Inflammatory macrophage (primary cell): Measurements from ENCODE around the gene TACC2.

Source experiments
- DNase-seq, 2 donors: peaks; one replicate each; pipeline ENCODE4 v3.0.0-alpha.2; 2020 to 2022

The TACC2 gene

DNA sequence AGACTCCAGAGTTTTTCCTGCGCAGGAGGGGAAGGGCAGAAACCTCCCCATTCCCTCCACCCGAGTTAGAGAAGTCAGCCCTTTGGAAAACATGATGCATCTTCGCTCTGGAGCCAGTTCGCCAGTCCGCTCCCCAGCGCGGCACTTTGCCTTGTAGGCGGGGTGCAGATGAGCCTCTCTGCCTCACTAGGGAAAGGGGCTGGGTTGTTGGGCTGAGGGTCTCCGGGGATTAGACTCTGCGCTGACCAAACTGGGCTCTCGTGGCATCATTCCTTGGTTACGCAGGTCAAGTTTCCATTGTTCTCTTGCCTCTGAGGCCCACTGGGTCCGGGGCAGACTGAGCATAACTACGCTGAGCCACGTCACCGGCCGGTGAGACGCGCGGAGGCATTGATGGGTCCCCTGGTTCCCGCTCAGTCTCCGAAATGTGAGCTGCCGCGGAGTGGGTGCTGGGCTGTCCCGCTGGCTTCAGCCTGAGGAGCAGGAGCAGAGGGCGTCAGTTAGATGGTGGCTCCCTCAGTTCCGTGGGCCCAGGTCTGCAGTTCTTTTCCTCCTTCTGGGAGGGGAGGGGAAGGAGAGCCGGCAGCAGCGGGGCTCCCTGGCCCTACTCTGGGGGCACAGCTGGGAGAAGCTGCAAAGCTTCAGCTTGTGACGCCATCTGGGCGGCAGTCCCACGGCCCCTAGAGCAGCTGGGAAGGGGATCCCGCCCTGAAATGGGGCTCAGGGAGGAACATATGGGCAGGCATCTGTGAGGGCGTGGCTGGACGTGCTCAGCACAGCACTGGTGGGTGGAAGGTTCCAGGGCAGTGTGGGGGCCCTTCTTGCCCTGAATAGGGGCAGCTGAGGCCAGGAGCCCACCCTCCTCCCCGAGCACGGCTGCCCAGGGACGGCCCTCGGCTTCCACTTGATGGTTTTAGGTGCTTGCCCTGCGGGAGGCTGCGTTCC, 160.9 kb downstream of the TACC2 start:
- no peak for DNase-seq

DNA sequence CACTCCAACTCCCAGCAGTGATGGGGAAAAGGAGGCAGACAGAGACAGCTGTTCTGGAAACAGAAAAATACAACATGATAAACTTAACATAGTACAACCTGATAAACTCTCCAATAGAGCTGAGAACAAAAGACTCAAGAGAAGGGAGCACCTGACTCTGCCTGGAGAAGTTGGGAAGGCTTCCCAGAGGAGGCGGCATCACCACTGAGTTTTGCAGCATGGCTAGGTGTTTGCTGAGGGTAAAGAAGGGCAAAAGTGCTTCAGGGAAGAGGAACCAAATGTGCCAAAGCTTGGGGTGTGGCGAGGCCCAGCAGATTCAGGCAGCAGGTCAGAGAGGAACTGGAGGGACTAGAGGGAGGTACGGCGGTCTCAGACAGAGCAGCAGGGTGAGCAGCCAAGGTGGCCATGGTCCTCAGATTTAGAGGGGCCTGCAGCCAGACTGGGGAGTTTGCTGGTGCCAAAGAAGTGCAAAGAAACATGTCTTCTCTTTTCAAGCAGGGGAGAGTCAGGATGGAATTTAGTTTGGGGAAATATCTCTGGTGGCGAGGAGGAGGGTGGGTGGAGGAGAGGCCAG, 162.2 kb downstream of the TACC2 start:
- no peak for DNase-seq

DNA sequence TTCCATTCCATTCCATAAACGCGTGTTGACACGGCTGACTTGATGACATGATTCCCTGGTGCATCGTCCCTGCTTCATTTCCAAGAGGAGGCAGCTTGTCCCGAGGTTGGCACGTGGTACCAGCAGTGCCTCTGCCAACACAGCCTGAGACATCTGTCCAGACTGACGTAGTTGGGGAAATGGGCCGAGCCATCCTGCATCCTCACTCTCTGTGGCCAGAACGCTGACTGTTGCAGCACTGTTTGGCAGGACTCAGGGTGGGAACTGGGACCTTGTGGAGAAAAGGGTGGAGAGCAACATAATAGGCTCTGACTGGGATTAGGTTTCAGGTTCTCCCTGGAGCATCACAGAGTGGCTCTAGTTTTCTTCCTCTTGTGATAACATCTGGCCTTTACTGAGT, 163.6 kb downstream of the TACC2 start:
- DNase-seq, result no peak

DNA sequence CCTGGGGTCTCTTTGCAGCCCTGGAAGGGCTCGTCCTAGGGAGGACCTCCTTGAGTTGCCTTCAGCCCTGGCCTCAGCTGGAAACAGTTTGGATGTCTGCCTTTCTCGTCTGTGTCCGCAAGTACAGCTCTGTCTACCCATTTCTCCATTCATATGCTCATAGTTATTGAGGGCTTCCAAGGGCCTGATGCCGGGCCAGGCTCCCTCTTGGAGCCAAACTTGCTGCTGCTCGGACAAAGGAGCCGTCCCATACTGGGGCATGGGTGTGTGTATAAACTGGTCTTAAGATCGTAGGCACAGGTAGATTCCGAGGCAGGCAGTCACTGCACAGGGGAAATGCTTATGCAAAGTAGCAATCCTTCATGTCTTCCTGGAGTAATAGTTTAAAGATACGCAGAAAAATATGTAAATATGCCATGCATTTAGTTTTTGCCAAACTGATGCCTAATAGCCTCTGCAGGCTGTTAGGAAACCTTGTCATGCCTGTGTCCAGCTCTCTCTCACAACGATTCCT, 165.1 kb downstream of the TACC2 start:
- no peak for DNase-seq

DNA sequence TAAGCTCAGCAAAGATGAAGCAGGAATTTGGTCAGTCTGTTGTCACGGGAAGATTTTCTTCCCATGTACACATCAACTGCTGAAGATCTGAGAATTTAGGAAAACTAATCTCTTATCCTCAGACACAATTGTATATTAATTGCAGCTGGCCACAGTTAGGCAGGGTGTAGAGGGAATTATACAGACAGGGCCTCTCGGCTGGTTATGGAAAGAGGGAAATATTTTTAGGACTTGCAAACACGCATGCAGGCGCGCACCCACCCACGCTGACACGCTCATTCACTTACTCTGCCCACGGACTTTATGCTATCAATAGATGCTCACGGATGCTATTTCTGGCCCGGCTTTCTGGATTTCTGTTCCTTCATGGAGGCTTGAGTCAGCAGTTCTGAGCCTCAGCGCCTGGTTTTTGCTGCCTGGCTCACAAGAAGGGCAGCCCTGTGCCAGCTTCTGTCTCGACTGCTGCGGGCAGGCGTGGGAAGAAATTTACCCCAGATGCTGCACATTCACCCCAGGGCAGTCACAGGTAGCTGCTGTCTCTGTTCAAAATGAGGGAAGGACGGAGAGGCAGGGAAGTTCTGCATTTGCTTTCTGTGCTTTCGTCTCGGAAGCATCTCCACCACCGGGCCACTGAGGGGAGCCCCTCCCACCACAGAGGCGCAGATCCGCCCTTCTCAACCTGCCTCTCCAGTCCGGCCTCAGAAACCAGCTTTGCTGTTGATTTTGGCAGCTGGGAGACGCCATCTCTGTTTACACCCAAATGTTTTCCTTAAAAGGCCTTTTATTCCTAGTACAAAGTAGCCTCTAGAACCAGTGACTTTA, 165.8 kb downstream of the TACC2 start:
- peak in 1 of 2 donors; percentile 3 for DNase-seq

DNA sequence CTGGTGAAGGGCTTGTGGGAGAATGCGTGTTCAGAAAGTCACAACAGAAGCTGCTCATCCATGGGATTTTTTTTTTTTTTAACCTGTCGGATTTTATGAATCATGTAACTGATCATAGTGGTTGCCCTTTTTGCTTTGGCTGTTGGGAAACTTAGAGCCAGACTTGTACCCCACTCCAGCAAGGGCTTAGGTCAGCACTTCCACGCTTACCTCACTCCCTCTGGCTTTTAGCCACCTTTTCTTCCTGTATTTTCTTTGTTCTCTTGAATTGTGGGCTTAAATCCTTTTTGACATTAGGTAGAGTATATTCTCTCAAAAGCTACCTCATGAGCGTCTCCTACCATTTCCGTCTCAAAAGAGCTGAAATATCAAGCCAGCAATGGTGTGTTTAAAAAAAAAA, 168.5 kb downstream of the TACC2 start:
- no peak for DNase-seq

DNA sequence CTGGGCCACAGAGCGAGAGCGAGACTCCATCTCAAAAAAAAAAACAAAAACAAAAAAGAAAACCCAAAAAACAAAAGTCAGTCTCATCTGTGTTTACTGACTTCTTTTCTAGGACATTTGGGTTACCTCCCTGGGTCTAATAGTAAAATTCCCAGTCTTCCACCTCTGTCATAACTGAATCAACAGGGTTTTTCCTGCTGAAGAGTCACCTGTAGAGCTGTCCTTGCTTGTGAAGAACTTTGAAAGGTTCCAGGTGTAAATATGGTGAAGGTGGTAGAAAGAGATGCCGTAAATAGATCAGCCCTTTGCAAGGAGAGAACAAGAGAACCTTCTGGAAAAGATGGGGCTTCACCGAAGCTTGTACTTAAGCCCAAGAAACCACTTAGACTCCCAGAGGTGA, 169.4 kb downstream of the TACC2 start:
- no peak for DNase-seq

DNA sequence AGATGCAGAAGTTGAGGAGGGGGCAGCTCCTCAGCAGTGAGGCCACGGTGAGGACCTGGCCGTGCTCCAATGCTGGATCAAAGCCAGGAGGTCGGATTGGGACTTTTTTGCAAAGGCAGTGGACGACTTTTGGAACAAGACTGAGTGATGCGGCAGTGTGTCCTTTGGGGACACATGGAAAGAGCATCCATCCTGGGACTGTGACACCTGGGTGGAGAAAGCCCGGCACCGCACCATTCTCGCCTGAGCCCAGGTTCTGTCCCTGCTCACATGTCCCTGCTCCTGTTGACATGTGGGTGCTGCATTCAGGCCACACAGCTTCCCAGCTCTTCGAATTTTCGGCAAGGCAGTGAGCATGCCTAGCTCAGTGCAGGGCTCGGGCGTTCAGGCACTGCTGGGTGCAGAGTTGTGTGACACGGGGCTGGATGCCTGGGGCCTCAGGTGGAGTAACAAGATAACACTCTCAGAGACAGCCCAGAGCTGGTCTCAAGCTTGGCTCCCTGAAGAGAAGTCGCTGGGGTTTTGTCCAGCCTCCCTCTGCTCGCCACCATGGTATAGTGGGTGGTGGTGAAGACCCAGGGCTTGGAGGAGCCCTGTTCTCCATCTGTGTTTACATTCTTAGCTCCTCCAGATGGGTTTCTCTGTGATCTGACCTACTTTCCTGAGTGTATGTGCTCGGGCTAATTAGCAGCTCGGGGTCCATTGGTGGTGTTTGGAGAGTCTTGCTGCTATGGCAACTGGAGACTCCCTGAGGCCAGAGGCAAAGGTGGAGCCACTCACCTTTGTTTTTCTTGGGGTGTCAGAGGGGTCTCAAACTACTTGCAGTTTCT, 170.4 kb downstream of the TACC2 start:
- DNase-seq, result no peak

DNA sequence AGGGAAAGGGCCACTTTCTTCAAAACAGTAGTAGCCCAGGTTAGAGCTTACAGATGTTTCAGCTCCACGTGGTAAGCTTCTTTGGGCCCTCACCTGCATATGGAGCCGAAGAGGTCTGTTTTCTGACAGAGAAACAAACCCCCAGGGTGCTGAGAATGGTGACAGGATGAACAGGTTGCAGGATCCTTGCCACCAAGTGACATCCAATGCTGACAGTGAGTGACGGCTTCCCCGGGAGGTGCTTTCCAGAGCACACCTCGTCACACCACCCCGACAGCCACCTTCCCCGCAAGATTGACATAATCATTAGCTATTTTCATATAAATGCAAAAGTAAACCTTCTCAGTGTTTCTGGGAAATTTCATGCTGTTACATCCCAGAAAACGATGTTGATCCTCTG, 172.8 kb downstream of the TACC2 start:
- DNase-seq, result no peak

DNA sequence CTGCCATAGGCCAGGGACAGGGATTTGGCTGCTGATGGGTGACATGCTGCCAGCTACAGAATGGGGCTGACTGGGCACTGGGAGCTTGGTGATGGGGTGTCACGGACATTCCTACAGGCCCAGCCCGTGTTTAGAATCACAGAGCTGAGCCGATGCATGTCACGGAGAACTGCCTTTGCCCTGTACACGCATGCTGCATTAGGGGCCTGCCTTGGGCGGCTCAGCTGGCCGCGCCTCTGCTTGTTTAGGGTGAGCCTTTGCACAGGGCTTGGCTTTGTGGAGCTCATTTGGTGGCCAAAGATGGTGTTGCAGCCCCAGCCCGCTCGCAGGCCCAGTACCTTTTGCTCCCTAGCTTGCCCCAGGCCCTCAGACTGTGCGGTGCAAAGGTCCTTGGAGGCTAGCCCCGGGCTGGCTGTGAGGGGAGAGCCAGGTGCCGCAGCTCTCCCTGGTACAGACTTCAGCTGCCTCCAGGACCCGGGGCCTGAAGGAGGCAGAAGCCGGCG, 173.8 kb downstream of the TACC2 start:
- DNase-seq, result no peak

DNA sequence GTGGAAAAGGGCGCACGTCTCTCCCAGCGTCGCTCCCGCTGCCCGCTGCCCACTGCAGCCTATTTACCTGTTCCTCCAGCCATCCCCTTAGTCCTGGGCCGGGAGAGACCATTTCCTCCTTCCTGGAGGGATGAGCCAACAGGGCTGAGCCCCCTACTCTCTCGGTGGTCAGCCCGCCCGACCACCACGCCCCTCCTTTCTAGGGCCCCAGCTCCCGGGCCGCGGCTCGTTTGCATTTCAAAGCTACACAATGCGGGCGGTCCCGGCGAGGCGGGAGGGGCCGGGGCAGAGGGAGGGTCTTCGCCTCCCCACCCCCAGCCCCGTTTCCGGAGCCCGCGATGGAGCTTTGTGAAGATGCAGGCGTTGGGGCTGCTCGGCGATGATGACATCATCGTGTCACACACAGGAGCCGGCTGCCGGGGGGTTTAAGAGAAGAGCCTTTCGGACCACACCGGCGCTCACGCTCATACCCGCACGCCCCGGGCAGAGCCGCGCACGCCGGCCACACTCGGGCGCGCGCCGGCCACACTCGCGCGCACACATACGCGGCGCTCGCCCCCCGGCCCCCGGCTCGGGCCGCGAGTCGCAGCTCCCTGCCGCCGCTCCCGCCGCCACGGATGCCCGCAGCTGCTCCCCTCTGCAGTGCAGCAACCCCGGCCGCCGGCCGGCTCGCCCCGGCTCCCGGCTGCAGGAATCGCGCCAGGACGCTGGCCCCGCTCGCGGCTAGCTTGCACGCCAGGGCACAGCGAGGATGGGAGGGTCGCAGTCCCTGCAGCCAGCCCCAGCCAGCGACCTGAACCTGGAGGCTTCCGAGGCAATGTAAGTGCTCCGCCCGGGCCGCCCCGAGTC, 174.4 kb downstream of the TACC2 start:
- no peak for DNase-seq

DNA sequence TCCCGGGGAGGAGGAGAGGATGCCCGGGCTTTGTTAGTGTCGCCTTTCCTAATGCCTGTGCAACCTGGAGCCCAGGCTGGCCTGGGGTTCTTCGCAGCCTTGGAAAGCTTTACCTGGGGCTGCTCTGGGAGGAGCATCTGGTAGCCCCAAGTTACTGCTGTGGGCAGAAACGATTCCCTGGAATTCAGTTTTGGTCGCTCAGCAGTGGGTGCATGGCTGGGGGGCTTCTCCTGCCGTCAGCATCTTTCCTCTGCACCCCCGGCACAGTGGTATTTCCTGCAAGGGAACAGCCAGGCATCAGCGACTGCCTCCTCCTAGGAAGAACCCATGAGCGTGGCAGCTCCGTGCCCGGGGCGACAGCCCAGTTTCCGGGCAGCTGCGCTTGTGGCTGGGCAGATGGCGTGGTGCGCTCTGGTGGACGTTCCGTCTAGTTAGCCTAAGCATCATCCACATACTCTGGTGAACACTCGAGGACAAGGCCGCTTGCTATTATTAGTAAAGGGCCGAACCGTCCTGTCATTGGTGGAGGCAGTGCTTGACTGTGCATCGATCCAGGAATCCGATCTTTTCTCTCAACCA, 175.1 kb downstream of the TACC2 start:
- DNase-seq, result no peak

DNA sequence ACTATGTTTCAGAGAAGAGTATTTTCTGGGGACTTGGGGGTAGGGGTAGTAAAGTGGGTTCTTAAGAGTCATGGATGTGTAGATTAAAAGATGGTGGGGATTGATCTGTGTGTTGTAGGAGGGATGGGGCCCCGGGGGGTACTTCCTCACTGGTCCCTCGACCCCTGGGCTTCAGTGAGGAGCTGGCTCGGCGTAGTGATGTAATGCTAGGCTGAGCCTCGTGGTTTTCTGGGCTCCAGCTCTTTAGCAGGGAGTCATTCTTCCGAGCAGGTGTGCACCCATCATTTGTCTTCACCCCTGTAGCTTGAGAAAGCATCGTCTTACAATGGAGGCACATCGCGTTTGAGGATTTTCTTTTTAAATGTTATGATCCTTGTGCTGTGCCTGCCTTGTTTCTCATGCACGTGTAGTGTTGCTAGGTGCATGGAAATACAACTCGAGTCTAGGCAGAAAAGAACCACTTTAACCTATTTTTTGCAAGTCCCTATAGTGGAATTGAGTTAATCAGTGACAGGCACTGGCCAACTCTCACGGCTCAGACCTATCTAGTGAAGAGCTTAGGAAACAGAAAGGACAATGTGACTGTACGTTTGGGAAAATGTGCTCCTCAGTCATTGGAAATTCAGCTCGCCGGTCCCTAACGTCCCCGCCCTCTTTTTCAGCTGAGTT, 176.0 kb downstream of the TACC2 start:
- DNase-seq, result no peak

DNA sequence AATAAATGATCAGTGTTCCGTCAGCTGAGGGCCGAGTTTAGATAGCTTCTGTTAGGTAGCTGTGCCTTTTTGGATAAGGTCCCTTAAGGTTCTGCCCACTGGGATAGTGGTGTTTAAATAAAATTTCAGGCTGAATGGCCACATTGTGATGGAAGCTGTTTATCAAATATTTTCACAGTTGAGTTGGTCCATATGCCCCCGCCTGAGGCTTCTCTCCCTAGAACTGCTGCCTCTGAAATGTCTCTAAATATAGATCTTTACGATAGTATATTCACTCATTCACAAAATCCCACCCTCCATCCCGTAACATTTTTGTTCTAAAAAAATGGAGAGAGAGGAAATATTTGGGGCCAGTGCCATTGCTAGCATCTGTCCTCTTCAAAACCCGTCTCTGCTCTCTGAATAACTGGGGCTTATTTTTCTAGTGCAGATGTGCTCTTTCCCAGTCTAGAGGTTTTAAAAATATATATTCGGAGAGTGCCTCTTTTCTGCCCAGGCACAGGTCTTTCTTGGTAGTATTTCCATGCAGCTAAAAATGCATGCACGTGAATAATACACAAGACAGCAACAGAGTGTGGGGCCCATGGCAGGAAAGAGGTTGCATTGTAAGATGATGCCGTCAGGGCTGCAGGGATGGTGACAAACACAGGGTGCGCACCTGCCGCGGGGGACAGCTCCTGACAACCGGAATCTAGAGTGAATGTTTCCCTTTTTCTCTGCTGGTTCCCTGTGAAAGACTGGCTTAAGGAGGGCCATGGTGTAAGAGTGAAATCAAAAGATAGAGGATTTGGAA, 176.7 kb downstream of the TACC2 start:
- no peak for DNase-seq

DNA sequence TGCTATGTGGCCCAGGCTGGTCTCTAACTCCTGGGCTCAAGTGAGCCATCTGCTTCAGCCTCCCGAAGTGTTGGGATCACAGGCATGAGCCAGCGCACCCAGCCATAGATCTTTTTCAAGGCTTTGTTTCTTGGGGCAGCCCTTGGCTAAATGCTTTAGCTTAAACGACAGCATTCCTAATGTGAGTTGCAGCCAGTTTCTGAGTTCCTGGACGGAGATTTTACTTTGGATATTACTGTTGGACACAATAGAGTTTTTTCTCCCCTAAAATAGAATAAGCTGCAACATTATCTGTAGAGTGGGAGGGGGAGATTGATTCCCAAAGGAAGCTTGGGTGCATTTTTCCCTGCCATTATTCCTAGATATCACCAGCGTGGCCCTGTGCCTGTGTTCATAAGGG, 179.1 kb downstream of the TACC2 start:
- no peak for DNase-seq

DNA sequence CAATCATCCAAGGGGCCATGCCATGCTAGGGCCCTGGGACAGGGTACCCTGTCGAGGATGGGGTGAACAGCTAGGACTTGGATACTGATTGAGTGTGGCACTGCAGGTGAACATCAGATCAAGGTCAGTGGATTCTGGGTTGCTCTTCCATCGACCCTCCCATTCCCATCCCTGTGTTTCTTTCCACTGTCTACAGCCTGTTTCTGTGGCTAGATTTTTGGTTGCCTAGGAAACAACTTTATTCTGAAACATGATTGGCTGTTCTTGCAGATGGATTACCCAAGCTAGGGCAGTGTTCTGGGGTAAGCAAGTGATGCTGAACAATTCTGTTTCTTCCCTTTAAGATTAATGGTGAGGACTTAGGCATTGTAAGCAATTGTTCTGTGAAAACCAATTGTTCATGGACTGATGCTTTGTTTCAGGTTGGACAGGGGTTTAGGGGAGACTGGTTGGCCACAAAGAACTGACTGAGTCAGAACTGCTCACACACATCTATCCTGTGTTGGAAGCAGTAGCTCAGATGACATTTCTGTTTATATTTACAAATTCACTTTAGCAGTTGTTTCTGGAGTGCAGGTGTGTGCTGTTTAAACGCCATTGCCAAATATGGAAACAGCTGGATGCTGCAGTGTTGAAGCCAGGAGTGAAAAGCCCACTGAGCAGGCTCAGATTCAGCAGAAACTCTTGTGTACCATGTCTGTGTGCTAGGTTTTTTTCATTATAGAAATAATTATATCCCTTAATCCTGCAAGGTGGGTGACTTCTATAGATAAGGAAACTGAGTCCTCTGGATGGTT, 179.8 kb downstream of the TACC2 start:
- no peak for DNase-seq

DNA sequence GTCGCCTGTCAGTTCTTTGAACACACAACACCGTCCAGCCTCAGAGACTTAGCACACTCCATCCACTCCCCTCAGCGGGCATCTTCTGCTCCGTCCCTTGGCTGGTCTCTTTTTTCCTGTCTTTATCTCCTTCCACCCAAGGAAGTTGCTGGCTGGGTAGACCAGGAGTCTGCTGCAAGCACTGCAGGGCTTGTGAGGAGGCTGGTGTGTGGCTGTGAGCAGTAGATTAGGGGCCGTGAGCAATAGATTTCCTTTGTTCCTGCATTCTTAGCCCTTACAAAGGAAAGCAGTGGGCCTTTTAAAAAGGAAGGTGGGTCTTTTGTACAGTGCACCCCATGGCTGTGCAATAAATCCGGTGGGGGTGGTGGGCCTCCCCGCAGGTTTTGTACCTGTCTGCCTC, 181.8 kb downstream of the TACC2 start:
- DNase-seq, result no peak

DNA sequence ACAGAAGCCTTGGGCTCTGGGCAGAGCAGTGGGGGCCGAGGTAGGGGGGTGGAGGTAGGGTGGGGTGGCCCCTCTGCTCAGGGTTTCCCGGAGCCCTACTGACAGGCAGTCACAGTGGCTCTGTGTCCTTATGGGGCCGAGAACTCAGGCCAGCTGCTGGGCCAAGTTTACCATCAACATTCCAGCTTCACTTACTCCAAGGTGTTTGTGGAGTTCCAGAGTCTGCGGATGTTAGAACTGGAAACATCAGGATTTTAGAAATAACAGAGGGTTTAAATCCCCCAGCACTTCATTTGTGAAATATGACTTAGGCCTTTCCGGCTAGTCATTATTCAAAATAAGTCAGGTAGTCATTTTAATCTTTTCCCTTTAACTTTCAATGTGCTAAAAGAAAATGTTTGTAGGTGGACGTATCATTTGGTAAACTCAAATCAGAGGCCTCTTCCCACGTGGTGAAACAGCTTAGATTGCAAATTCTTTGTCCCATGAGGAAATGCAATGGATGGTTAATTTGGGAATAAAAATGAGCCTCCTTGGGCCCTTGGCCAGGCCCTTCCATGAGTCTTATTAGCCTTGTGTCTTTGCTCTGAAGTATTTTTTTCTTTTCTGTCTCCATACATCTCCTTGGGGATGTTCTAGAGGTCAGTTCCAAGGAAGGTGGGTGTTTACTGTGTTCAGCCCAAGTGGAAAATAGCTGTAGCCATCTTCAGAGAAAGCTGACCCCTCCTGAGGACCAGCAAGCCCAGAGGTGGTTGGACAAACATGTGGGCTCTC, 182.5 kb downstream of the TACC2 start:
- DNase-seq, result no peak
